ENCODE measurements around the gene PIPOX. TPM values are rescaled to one million over a fixed set of nuclear protein-coding genes. Genes with fewer than 3 reads are reported as not detected.

PIPOX gene
- total RNA-seq, 2 donors from 2014 or later = 1.8 to 5.9 TPM

- H3K4me1 Mint-ChIP-seq = peaks cover 34% of the 10 kb centered on the region
- 51% methylated on average over 4 of the region's 4 CpGs; no CpG with 5 or more reads in 1 of the 2 experiments for WGBS, 2 experiments (ENCODE audit: insufficient coverage in 1 of 2, insufficient read length in 1 of 2)
- H3K36me3 ChIP-seq (ENCODE audit: control insufficient read depth, insufficient read depth, low read length) = no peaks in the 10 kb centered on the region
- H3K4me3 Mint-ChIP-seq = no peak overlapping the region
- no peak overlapping the region for H3K4me3 ChIP-seq (ENCODE audit: low read length)
- H3K27me3 ChIP-seq (ENCODE audit: control insufficient read depth, insufficient read depth, low read length, poor library complexity, severe bottlenecking) = peaks cover 27% of the 10 kb centered on the region
- no peaks in the 10 kb centered on the region for H3K9me3 Mint-ChIP-seq
- H3K27me3 Mint-ChIP-seq (ENCODE audit: insufficient read depth) = peaks cover 54% of the 10 kb centered on the region
- no peak overlapping the region for H3K27ac Mint-ChIP-seq
- H3K27ac ChIP-seq (ENCODE audit: low read depth, low read length) = no peak overlapping the region
- H3K9me3 ChIP-seq (ENCODE audit: control insufficient read depth, low read length) = no peaks in the 10 kb centered on the region
- no peak for TF ChIP-seq CTCF (conservative IDR thresholded peaks at IDR 0.05)
- H3K4me1 ChIP-seq (ENCODE audit: control insufficient read depth, insufficient read depth, low read length) = no peaks in the 10 kb centered on the region
- DNase-seq = no peak
- no peak overlapping the region for H3K9ac ChIP-seq (ENCODE audit: extremely low read depth, low read length, poor library complexity, severe bottlenecking)
- H3K36me3 Mint-ChIP-seq (ENCODE audit: low read depth) = no peaks in the 10 kb centered on the region
Measured at GRCh38 chr17:29002811-29003210, 40.1 kb upstream of the PIPOX start.

- Histone ChIP-seq H3K27me3 (ENCODE audit: control insufficient read depth, insufficient read depth, low read length, poor library complexity, severe bottlenecking) (peaks cover 27% of the 10 kb centered on the region), H3K4me3 (ENCODE audit: low read length) (no peak overlapping the region), H3K27ac (ENCODE audit: low read depth, low read length) (no peak overlapping the region), H3K36me3 (ENCODE audit: control insufficient read depth, insufficient read depth, low read length) (no peaks in the 10 kb centered on the region), H3K4me1 (ENCODE audit: control insufficient read depth, insufficient read depth, low read length) (no peaks in the 10 kb centered on the region), H3K9me3 (ENCODE audit: control insufficient read depth, low read length) (no peaks in the 10 kb centered on the region), H3K9ac (ENCODE audit: extremely low read depth, low read length, poor library complexity, severe bottlenecking) (no peak overlapping the region)
- WGBS, 2 experiments (ENCODE audit: insufficient coverage in 1 of 2, insufficient read length in 1 of 2) = 77 to 79% methylated on average over 7 to 12 of the region's 12 CpGs
- TF ChIP-seq CTCF (conservative IDR thresholded peaks at IDR 0.05) = no peak
- Mint-ChIP-seq H3K4me1 (peaks cover 34% of the 10 kb centered on the region), H3K9me3 (no peaks in the 10 kb centered on the region), H3K27ac (no peak overlapping the region), H3K36me3 (ENCODE audit: low read depth) (no peaks in the 10 kb centered on the region), H3K27me3 (ENCODE audit: insufficient read depth) (peaks cover 55% of the 10 kb centered on the region), H3K4me3 (no peak overlapping the region)
- no peak for DNase-seq
Measured at GRCh38 chr17:29003289-29003688, 39.7 kb upstream of the PIPOX start.

GRCh38 chr17:29004081-29004692 lies 38.8 kb upstream of the PIPOX start:
- H3K9ac ChIP-seq (ENCODE audit: extremely low read depth, low read length, poor library complexity, severe bottlenecking) = no peak overlapping the region
- H3K36me3 ChIP-seq (ENCODE audit: control insufficient read depth, insufficient read depth, low read length) = no peaks in the 10 kb centered on the region
- no peak overlapping the region for H3K27ac Mint-ChIP-seq
- peaks cover 27% of the 10 kb centered on the region for H3K27me3 ChIP-seq (ENCODE audit: control insufficient read depth, insufficient read depth, low read length, poor library complexity, severe bottlenecking)
- no peaks in the 10 kb centered on the region for H3K9me3 ChIP-seq (ENCODE audit: control insufficient read depth, low read length)
- no peaks in the 10 kb centered on the region for H3K36me3 Mint-ChIP-seq (ENCODE audit: low read depth)
- peak; percentile 88 for DNase-seq
- no peaks in the 10 kb centered on the region for H3K9me3 Mint-ChIP-seq
- WGBS, 2 experiments (ENCODE audit: insufficient coverage in 1 of 2, insufficient read length in 1 of 2) = 85 to 87% methylated on average over 16 to 20 of the region's 20 CpGs
- H3K4me3 ChIP-seq (ENCODE audit: low read length) = no peak overlapping the region
- H3K4me1 Mint-ChIP-seq = peaks cover 29% of the 10 kb centered on the region
- no peaks in the 10 kb centered on the region for H3K4me1 ChIP-seq (ENCODE audit: control insufficient read depth, insufficient read depth, low read length)
- H3K27me3 Mint-ChIP-seq (ENCODE audit: insufficient read depth) = peaks cover 49% of the 10 kb centered on the region
- H3K4me3 Mint-ChIP-seq = no peak overlapping the region
- TF ChIP-seq CTCF (conservative IDR thresholded peaks at IDR 0.05) = no peak
- no peak overlapping the region for H3K27ac ChIP-seq (ENCODE audit: low read depth, low read length)

Measured in endodermal cell (in vitro differentiated cells).